Measurements from ENCODE around the gene UGT1A3.

UGT1A3 gene

GRCh38 chr2:233807215-233807865 is 78.5 kb downstream of the UGT1A3 start:
- H3K4me1 ChIP-seq = no peaks in the 10 kb centered on the region
- H3K36me3 ChIP-seq = no peaks in the 10 kb centered on the region
- H3K9ac ChIP-seq = no peak overlapping the region
- no peak overlapping the region for H3K4me3 ChIP-seq
- H3K4me2 ChIP-seq = no peak overlapping the region
- peaks cover 0 to 9% (median 0%) of the 10 kb centered on the region in 11 experiments; a peak in 4 of 22 replicates for H3K9me3 ChIP-seq (replicated peaks in 1 of 11)
- TF ChIP-seq Cebpa-rat (IDR thresholded peaks at IDR 0.05) = no peak
- H4K20me1 ChIP-seq = no peaks in the 10 kb centered on the region
- no peaks in the 10 kb centered on the region for H3K27me3 ChIP-seq
- H3K27ac ChIP-seq = no peak overlapping the region

GRCh38 chr2:233807966-233808935 is 79.4 kb downstream of the UGT1A3 start:
- Histone ChIP-seq H3K27ac (no peak overlapping the region), H3K4me3 (no peak overlapping the region), H3K4me1 (no peaks in the 10 kb centered on the region), H3K9me3 (replicated peaks in 1 of 11) (peaks cover 0 to 9% (median 0%) of the 10 kb centered on the region in 11 experiments; a peak in 4 of 22 replicates), H3K36me3 (no peaks in the 10 kb centered on the region), H3K9ac (no peak overlapping the region), H3K4me2 (no peak overlapping the region), H4K20me1 (no peaks in the 10 kb centered on the region), H3K27me3 (no peaks in the 10 kb centered on the region)
- no peak for TF ChIP-seq Cebpa-rat (IDR thresholded peaks at IDR 0.05)

- Histone ChIP-seq H3K9ac (no peak overlapping the region), H3K27me3 (no peaks in the 10 kb centered on the region), H3K4me1 (no peaks in the 10 kb centered on the region), H3K9me3 (replicated peaks in 1 of 11) (peaks cover 0 to 9% (median 0%) of the 10 kb centered on the region in 11 experiments; a peak in 4 of 22 replicates), H3K27ac (no peak overlapping the region), H3K36me3 (no peaks in the 10 kb centered on the region), H3K4me3 (no peak overlapping the region), H4K20me1 (no peaks in the 10 kb centered on the region), H3K4me2 (no peak overlapping the region)
- TF ChIP-seq Cebpa-rat (IDR thresholded peaks at IDR 0.05) = no peak
Measured at GRCh38 chr2:233810385-233810784, 81.5 kb downstream of the UGT1A3 start.

- Histone ChIP-seq H3K27me3 (no peaks in the 10 kb centered on the region), H4K20me1 (no peaks in the 10 kb centered on the region), H3K9ac (no peak overlapping the region), H3K4me2 (no peak overlapping the region), H3K9me3 (replicated peaks in 1 of 11) (peaks cover 0 to 9% (median 0%) of the 10 kb centered on the region in 11 experiments; a peak in 4 of 22 replicates), H3K4me1 (no peaks in the 10 kb centered on the region), H3K36me3 (no peaks in the 10 kb centered on the region), H3K4me3 (no peak overlapping the region), H3K27ac (no peak overlapping the region)
- no peak for TF ChIP-seq Cebpa-rat (IDR thresholded peaks at IDR 0.05)
Measured at GRCh38 chr2:233811087-233811486, 82.2 kb downstream of the UGT1A3 start.

GRCh38 chr2:233811732-233812131 is 82.9 kb downstream of the UGT1A3 start:
- Histone ChIP-seq H4K20me1 (no peaks in the 10 kb centered on the region; a peak in 1 of 22 replicates), H3K27ac (no peak overlapping the region), H3K27me3 (no peaks in the 10 kb centered on the region), H3K4me2 (no peak overlapping the region), H3K9me3 (replicated peaks in 1 of 11) (peaks cover 0 to 9% (median 0%) of the 10 kb centered on the region in 11 experiments; a peak in 4 of 22 replicates), H3K9ac (no peak overlapping the region), H3K4me3 (no peak overlapping the region), H3K4me1 (peaks cover 0 to 5% (median 5%) of the 10 kb centered on the region in 10 experiments; a peak in 18 of 20 replicates), H3K36me3 (no peaks in the 10 kb centered on the region)
- no peak for TF ChIP-seq Cebpa-rat (IDR thresholded peaks at IDR 0.05)

- no peak overlapping the region for H3K27ac ChIP-seq
Measured at GRCh38 chr2:233813236-233814055, 84.6 kb downstream of the UGT1A3 start.

GRCh38 chr2:233814056-233814835 is 85.4 kb downstream of the UGT1A3 start:
- Histone ChIP-seq H3K9me3 (replicated peaks in 1 of 11) (peaks cover 0 to 9% (median 0%) of the 10 kb centered on the region in 11 experiments; a peak in 3 of 22 replicates), H3K36me3 (no peaks in the 10 kb centered on the region), H3K27ac (no peak overlapping the region), H4K20me1 (no peaks in the 10 kb centered on the region; a peak in 1 of 22 replicates), H3K4me1 (peaks cover 5 to 22% (median 20%) of the 10 kb centered on the region in 10 experiments; a peak in 19 of 20 replicates), H3K9ac (no peak overlapping the region), H3K4me3 (no peak overlapping the region), H3K27me3 (no peaks in the 10 kb centered on the region), H3K4me2 (no peak overlapping the region)
- TF ChIP-seq Cebpa-rat (IDR thresholded peaks at IDR 0.05) = no peak

More at GRCh38 chr2:233813236-233814055, 84.6 kb downstream of the UGT1A3 start:
- Histone ChIP-seq H3K4me3 (no peak overlapping the region), H3K4me2 (no peak overlapping the region), H3K27me3 (no peaks in the 10 kb centered on the region), H4K20me1 (no peaks in the 10 kb centered on the region; a peak in 1 of 22 replicates), H3K9me3 (replicated peaks in 1 of 11) (peaks cover 0 to 9% (median 0%) of the 10 kb centered on the region in 11 experiments; a peak in 3 of 22 replicates), H3K36me3 (no peaks in the 10 kb centered on the region), H3K4me1 (peaks cover 5 to 22% (median 20%) of the 10 kb centered on the region in 10 experiments; a peak in 19 of 20 replicates), H3K9ac (no peak overlapping the region)
- no peak for TF ChIP-seq Cebpa-rat (IDR thresholded peaks at IDR 0.05)

- H3K4me1 ChIP-seq = peaks cover 5 to 22% (median 20%) of the 10 kb centered on the region in 10 experiments; a peak in 19 of 20 replicates
- no peak for TF ChIP-seq Cebpa-rat (IDR thresholded peaks at IDR 0.05)
- no peak overlapping the region for H3K9ac ChIP-seq
- no peak overlapping the region for H3K4me3 ChIP-seq
- no peak overlapping the region for H3K27ac ChIP-seq
- H3K27me3 ChIP-seq = no peaks in the 10 kb centered on the region
- H3K4me2 ChIP-seq = no peak overlapping the region
- no peaks in the 10 kb centered on the region; a peak in 1 of 22 replicates for H4K20me1 ChIP-seq
- peaks cover 0 to 4% (median 0%) of the 10 kb centered on the region in 11 experiments; a peak in 1 of 22 replicates for H3K9me3 ChIP-seq (replicated peaks in 1 of 11)
- no peaks in the 10 kb centered on the region for H3K36me3 ChIP-seq
Measured at GRCh38 chr2:233815861-233816260, 87.0 kb downstream of the UGT1A3 start.

Measured in BLaER1 treated with 17β-estradiol and CSF1 and Interleukin-3, amounts not matched to agents 10 nM and 100 nM (cell line).